T-helper 2 cell treated with Interferon-gamma antibody and Interleukin-4, amounts not matched to agents 100 ng/mL and 5 ng/mL, for 36 hours (primary cell): ENCODE measurements around the gene SPSB1. TPM values are rescaled to one million over a fixed set of nuclear protein-coding genes. Genes with fewer than 3 reads are reported as not detected.
"Not testable (repeated sequence)": the region's sequence is repeated elsewhere in the genome, so short reads cannot be mapped to it uniquely, and the experiment has no call there.

Experiments used
- intact Hi-C: fragments of 100-400 bp; cut with micrococcal nuclease; formaldehyde crosslinking; loops from one replicate; pipeline ENCODE4 v1.15.1; 2023
- total RNA-seq: library from RNA; stranded (reverse); gene quantifications from 2 replicates; pipeline ENCODE4 v1.2.3, GENCODE V29; 2022

SPSB1 gene
- total RNA-seq, 1 donor from 2014 or later, result 13.2 TPM

DNA sequence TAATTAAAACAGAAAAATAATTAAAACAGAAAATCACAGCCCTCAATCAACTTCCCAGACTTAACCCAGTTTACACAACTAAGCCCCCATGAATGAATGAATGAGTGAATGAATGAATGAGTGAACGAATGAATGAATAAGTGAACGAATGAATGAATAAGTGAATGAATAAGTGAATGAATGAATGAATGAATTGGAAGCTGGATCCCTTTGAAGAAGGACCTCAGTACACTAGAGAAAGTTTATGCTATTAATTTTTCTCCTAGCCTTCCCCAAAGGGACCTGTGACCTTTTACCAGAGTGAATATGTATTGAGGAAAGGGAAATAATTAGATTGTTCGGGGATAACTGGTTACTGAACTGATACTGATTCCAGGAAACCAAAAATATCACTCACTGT, 5.6 kb downstream of the SPSB1 start:
- intact Hi-C loops, result no loop called here

DNA sequence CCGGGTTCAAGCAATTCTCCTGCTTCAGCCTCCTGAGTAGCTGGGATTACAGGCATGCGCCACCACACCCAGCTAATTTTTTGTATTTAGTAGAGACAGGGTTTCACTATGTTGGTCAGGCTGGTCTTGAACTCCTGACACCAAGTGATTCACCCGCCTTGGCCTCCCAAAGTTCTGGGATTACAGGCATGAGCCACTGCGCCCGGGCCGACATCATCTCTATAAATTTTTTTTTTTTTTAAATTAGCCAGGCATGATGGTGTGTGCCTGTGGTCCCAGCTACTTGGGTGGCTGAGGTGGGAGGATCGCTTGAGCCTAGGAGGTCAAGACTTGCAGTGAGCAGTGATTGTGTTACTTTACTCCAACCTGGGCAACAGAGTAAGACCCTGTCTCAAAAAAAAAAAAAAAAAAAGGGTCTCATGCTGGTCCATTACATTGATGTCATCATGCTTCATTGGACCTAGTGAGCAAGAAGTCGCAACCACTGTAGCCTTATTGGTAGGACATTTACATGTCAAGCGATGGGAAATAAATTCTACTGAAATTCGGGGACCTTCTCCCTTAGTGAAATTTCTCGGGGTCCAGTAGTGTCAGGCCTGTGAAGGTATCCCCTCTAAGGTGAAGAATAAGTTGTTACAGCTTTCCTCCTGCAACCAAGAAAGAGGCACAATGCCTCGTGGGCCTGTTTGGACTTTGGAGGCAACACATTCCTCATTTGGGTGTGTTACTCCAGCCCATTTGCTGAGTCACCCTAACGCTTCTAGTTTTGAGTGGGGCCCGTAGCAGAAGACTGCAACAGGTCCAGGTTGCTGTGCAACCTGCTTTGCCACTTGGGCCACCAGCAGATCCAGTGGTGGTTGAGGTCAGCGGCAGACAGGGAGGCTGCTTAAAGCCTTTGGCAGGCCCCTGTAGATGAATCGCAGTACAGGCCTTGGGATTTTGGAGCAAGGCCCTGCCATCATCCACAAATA, 7.2 kb downstream of the SPSB1 start:
- intact Hi-C loops, result not testable (repeated sequence)

GRCh38 chr1:9300573-9300972, 7.9 kb downstream of the SPSB1 start:
- intact Hi-C loops, result no loop called here

DNA sequence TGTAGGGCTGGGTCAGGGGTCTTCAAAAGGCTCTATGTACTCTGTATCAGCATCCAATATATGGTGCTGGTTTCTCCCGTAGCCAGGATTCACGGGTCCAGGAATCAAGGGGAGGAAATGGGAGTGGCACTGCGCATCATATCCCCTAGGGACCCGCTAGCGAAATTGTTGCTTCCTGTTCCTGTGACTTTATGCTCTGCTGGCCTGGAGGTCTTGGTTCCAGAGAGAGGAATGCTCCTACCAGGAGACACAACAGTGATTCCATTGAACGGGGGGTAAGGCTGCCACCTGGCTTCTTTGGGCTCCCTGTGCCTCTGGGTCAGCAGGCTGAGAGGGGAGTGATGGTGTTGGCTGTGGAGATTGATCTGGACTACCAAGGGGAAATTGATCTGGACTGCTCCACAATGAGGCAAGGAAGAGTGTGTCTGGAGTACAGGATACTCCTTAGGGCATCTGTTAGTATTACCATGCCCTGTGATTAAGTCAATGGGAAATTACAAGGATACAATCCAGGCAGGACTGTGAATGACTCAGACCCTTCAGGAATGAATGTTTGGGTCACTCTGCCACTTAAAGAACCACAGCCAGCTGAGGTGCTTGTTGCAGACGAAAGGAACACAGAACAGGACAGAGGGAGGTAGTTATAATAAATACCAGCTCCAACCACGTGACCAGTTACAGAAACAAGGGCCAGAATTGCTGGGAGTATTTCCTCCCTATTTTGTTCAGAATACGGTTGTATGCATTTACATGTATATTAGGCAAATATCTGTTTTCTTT, 10.2 kb downstream of the SPSB1 start:
- intact Hi-C loops, result no loop called here

DNA sequence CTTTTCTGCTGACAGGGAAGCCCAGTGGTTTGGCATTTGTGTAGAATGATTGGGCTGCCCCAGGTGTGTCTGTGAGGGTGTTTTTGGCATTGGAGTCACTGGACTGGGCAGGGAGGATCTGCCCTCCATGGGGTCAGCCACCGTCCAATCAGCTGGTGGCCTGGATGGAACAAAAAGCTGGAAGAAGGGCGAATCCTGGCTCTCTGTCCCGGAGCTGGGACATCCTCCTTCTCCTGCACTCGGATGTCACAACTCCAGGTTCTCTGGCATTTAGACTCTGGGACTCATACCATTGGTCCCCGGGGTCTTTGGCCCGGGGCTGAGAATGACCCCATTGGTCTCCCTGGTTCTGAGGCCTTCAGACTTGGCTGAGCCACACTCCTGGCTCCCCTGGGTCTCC, 11.2 kb downstream of the SPSB1 start:
- intact Hi-C loops, result no loop called here

- intact Hi-C loops, result no loop called here
These were observed 12.5 kb downstream of the SPSB1 start for GRCh38 chr1:9305216-9305615.

- intact Hi-C loops, result no loop called here
These were observed 13.3 kb downstream of the SPSB1 start for GRCh38 chr1:9306006-9306405.

DNA sequence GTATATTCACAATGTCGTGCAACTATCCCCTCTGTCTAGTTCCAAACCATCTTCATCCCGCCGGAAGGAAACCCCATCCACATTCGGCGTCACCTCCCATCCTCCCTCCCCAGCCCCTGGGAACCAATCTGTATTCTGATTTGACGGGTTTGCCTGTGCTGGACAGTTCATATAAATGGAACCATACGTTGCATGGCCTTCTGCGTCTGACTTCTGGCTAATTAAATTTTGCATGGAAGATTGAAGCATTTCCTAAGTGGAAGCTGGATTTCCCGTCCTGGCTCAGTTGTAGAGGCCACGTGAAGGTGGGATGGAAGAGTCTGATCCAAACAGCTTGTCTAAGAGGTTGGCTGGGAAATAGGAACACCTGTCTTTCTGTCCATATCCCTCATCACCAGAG, 14.6 kb downstream of the SPSB1 start:
- intact Hi-C loops, result no loop called here

- intact Hi-C loops, result no loop called here
These were observed 15.6 kb downstream of the SPSB1 start for GRCh38 chr1:9308236-9308785.

DNA sequence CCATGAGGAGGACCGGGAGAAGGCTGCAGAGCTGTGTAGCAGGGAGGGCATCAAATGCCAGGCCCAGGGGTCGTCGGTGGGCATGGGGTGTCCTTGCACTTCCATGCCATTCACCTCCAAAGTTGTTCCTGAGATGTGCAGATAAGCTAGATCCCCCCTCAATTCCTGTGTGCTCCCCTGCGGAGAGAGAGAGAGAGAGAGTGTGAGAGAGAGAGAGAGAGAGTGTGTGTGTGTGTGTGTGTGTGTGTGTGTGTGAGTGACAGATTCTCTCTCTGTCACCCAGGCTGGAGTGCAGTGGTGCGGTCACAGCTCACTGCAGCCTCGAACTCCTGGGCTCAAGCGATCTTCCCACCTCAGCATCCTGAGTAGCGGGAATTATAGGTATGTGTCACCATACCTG, 16.4 kb downstream of the SPSB1 start:
- intact Hi-C loops, result no loop called here

DNA sequence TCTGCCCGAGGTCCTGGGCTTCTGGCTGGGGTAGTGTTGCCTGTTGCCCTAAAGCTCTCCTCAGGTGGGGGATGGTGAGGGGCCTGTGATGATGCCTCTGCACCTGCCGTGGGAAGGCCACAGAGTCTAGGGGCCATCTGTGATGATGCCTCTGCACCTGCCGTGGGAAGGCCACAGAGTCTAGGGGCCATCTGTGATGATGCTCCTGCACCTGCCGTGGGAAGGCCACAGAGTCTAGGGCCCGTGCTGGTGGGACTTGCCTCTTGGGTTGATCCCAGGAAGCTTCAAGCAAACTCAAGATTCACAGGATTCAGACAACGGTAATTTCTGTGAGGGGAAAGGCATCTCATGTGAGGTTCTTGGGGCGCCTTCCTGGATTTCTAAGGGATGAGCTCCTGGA, 17.3 kb downstream of the SPSB1 start:
- intact Hi-C loops, result no loop called here

DNA sequence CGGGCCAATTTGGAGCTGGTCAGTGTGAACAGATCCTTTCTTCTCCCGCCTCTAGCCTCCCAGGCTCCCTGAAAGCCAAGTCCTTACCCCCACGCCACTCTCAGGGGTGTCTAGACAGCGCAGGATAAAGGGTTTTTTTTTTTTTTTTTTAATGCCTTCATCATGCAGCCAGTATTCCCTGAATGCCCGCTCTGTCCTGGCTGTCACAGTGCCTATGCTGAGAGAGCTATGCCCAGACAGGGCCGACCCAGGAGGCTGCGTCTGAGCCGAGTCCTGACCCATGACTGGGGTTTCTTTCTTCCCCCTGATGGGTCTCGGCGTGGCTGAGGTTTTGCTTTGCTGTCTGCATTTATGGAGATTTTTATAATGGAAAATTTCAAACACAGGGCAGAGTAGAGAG, 18.3 kb downstream of the SPSB1 start:
- intact Hi-C loops, result no loop called here

GRCh38 chr1:9311479-9311878, 18.8 kb downstream of the SPSB1 start:
- intact Hi-C loops, result no loop called here

DNA sequence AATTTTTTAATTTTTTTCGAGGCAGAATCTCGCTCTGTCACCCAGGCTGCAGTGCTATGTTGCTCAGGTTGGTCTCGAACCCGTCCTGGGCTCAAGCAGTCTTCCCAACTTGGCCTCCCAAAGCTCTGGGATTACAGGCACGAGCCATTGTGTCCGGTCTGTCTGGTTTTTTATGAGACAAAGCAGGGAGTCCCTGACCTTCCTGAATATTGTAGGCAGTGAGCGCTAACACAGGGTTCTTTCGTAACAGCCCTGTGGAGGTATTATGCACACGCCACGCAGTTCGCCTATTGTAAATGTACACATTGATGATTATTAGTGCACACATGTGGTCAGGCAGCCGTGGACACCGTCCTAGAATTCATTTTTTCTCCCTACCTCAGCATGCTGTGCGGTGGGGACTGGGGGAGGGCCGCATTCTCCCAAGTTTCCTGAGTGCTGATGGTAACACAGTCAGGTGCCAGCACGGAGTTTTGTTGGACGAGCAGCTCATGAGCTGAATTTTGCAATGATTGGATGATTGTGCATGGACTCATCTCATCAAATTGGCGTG, 19.6 kb downstream of the SPSB1 start:
- intact Hi-C loops, result no loop called here

GRCh38 chr1:9313576-9313975, 20.9 kb downstream of the SPSB1 start:
- intact Hi-C loops, result no loop called here

- intact Hi-C loops, result loop anchor here (2.0 kb wide), 1 partner anchor 19 kb away; no protein-coding TSS in a partner anchor
These were observed 21.4 kb downstream of the SPSB1 start for GRCh38 chr1:9314111-9314510.

DNA sequence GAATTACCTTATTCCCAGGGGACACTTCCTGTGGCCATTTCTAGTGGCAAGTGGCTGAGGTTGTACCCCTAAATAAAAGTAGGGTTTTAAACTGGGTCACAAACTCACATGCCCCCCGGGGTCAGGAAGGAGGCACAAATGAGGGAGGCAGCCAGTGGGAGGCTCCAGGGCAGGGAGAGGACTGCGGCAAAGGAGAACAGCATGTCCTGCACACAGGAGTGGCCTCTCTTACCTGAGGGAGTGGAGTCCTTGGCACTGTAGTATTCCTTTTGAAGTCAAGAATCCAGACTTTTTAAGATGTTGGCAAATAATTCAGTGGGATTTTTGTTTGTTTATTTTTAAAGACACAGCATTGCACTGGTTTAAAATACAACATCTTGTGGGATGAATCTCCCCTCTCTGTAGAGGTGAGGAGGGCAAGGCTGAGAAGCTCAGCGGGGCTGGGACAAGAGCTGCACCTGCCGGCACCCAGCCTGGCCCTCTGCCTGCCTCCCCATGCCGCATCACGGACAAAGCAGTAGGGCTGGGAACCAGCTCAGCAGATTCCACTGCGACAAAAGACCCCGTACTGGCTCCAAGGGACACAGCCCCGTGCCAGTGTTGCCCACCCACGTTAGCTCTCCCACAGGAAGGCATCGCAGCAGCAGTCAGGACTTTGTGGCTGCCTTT, 22.2 kb downstream of the SPSB1 start:
- intact Hi-C loops, result loop anchor here (2.0 kb wide), 1 partner anchor 20 kb away; no protein-coding TSS in a partner anchor

DNA sequence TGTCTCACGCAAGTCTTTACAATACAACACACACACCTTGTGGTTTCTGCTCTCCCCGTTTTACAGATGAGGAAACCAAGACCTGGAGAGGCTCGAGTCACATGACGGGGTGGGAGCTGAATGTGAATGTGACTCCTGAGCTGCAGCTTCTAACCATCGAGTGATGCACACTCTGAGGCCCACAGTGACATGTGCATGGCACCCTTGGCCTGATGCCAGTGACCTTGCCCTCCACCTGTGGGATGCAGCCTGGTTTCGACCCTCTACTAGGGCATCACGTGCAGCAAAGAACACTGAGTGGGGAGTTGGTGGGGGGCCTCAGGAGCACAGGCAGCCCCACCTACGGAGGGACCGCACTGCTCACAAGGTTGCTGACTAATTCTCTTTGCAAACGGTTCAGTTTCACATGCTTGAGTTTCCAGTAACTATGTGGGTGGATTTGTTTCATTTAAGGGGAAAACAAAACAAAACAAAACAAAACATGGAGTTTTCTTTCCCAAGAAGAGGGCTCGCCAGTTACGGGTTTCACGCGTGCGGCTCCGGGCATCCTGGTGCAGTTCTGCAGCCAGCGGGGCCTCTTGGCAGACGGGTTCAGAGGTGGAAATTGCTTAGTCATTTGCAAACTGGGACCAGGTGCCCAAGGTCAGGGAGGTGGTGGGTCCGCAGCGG, 22.9 kb downstream of the SPSB1 start:
- intact Hi-C loops, result loop anchor here (2.0 kb wide), 1 partner anchor 21 kb away; no protein-coding TSS in a partner anchor

- intact Hi-C loops, result no loop called here
These were observed 23.4 kb downstream of the SPSB1 start for GRCh38 chr1:9316080-9316444.

DNA sequence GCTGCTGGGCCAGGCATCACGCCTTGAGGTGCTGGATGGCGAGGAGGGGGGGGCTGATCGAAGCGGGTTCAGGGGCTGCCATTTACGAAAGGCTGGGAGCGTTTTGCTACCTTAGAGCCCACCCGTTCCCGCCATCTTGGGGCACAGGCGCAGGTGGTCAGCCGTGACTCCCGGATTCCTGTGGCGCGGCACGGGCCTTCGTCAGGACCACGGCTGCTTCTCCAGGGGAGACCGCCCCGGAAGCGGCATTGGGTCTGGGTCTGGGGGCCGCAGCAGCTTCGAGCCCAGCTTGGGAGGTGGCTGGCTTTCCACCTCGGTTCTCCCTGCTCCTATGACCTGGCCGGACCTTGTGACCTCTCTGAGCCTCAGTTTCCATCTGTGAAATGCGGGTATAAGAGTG, 23.8 kb downstream of the SPSB1 start:
- intact Hi-C loops, result no loop called here

DNA sequence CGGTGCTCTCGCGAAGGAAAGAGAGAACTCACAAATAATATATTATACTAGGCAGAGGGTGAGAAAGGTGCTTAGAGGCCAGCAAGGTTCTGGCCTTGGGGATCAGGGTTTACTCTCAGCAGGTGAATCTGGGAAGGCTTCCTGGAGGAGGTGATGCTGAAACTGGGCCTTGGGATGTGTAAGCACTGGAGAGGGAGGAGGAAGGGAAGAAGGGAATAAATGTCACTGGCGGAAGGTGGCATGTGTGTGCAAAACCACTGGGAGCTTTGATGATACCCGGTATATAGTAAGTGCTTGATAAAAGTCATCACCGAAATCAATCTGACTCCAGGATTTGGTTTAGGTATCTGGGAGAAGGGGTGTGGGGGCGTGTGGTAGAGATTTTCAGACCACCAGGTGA, 24.4 kb downstream of the SPSB1 start:
- intact Hi-C loops, result no loop called here
